A549 (cell line): ENCODE measurements around the gene ZNF423. TPM values are rescaled to one million over a fixed set of nuclear protein-coding genes. Genes with fewer than 3 reads are reported as not detected.

ENCODE experiments used
- ATAC-seq, 2 experiments: fragments of 200-7000 bp in 1 of 2; fragments of >200 bp in 1 of 2; cut with Nextera tagmentation in 1 of 2; cut with Tn5 transposase in 1 of 2; 3 replicates each; pipeline versions ENCODE4 v1.8.0 to v1.9.1; 2018 to 2020; ENCODE audit warnings: mild to moderate bottlenecking in 1 of 2, moderate library complexity in 1 of 2
- CTCF ChIA-PET: fragments of 300-600 bp; sonication (Branson Sonifier 250); formaldehyde crosslinking; extraction: SDS; loops from one replicate; lab custom pipeline; 2021; ENCODE audit warnings: antibody characterized with exemption, inconsistent platforms; lab: Yijun Ruan, JAX
- POLR2A ChIA-PET: fragments of 350-600 bp; formaldehyde crosslinking; extraction: SDS; loops from one replicate; lab custom pipeline; 2021; ENCODE audit warnings: antibody characterized with exemption, inconsistent platforms; lab: Yijun Ruan, JAX
- DNase-seq, 2 experiments: peaks; one replicate each; pipeline versions ENCODE4 v3.0.0 to v3.0.0-alpha.2; 2011 to 2016; ENCODE audit warnings: low read depth in 1 of 2, low spot score in 1 of 2
- FAIRE-seq: peaks from 2 replicates; lab custom pipeline; 2011; peaks lifted over from hg19 to GRCh38; lab: Jason Lieb, UNC
- H3K27ac ChIP-seq, 2 experiments: fragments of >200 bp; sonication (Bioruptor Twin); formaldehyde crosslinking; 3 replicates each; pipeline ENCODE4 v1.5.1; 2016 to 2017
- H3K4me1 ChIP-seq: fragments of >200 bp; sonication (Bioruptor Twin); formaldehyde crosslinking; 3 replicates; pipeline ENCODE4 v1.6.1; 2016
- H3K4me2 ChIP-seq: fragments of >200 bp; sonication (Bioruptor Twin); formaldehyde crosslinking; 3 replicates; pipeline ENCODE4 v1.6.1; 2016
- H3K4me3 ChIP-seq: fragments of >200 bp; sonication (Bioruptor Twin); formaldehyde crosslinking; 3 replicates; pipeline ENCODE4 v1.5.1; 2016
- H3K9me3 ChIP-seq: fragments of >200 bp; sonication (Bioruptor Twin); formaldehyde crosslinking; 3 replicates; pipeline ENCODE4 v1.6.1; 2016
- CBX8 ChIP-seq: fragments of 200-600 bp; sonication (generic); IDR thresholded peaks from 2 replicates; pipeline ENCODE4 v1.6.1; 2016
- CHD2 ChIP-seq: fragments of 150-350 bp; IDR thresholded peaks from 2 replicates; pipeline ENCODE4 v1.6.1; 2014; ENCODE audit warnings: low read length; ENCODE audit not compliant: partially characterized antibody
- ESRRA ChIP-seq: fragments of 150-350 bp; IDR thresholded peaks from 2 replicates; pipeline ENCODE4 v1.6.1; 2014; ENCODE audit warnings: mild to moderate bottlenecking, low read length, borderline replicate concordance
- FOSB ChIP-seq: fragments of 250-450 bp; sonication (Bioruptor Pico); IDR thresholded peaks from 2 replicates; pipeline ENCODE4 v1.5.0; 2020; ENCODE audit warnings: mild to moderate bottlenecking, moderate library complexity
- FOSL2 ChIP-seq, 2 experiments: fragments of 450-650 bp in 1 of 2; fragments of >200 bp in 1 of 2; sonication (Bioruptor Twin) in 1 of 2; formaldehyde crosslinking; IDR thresholded peaks; 2 replicates each; pipeline versions ENCODE4 v1.5.0 to v1.6.1; 2016 to 2020; ENCODE audit warnings: mild to moderate bottlenecking in 1 of 2, moderate library complexity in 1 of 2
- FOXS1 ChIP-seq: fragments of 250-450 bp; sonication (Bioruptor Pico); IDR thresholded peaks from 2 replicates; pipeline ENCODE4 v1.5.0; 2020; ENCODE audit warnings: mild to moderate bottlenecking, moderate library complexity
- GATA3 ChIP-seq: IDR thresholded peaks from 2 replicates; pipeline ENCODE4 v1.6.1; 2012; ENCODE audit warnings: borderline replicate concordance
- HDAC2 ChIP-seq: fragments of 200-600 bp; sonication (generic); IDR thresholded peaks from 2 replicates; pipeline ENCODE4 v1.6.1; 2016
- HEYL ChIP-seq: fragments of 250-450 bp; sonication (Bioruptor Pico); IDR thresholded peaks from 2 replicates; pipeline ENCODE4 v1.8.0; 2021; ENCODE audit warnings: mild to moderate bottlenecking, moderate library complexity
- HOXA7 ChIP-seq: fragments of 250-450 bp; sonication (Bioruptor Pico); IDR thresholded peaks from 2 replicates; pipeline ENCODE4 v1.5.0; 2020; ENCODE audit warnings: mild to moderate bottlenecking, moderate library complexity
- HOXB5 ChIP-seq: fragments of 250-450 bp; sonication (Bioruptor Pico); IDR thresholded peaks from 2 replicates; pipeline ENCODE4 v1.5.0; 2020; ENCODE audit warnings: mild to moderate bottlenecking, moderate library complexity
- JUN ChIP-seq, 2 experiments: fragments of >200 bp; sonication (Bioruptor Twin); formaldehyde crosslinking; IDR thresholded peaks; 2 replicates in 1 of 2; 3 replicates in 1 of 2; pipeline ENCODE4 v1.6.1; 2016 to 2017
- KDM5A ChIP-seq: fragments of 200-600 bp; sonication (generic); IDR thresholded peaks from 2 replicates; pipeline ENCODE4 v1.6.1; 2016; ENCODE audit warnings: antibody characterized with exemption, mild to moderate bottlenecking
- MAFK ChIP-seq: fragments of 450-650 bp; IDR thresholded peaks from 2 replicates; pipeline ENCODE4 v1.6.1; 2014; ENCODE audit not compliant: partially characterized antibody
- NFE2L2 ChIP-seq: fragments of 150-350 bp; conservative IDR thresholded peaks from 2 replicates; pipeline ENCODE4 v1.6.1; 2014; ENCODE audit warnings: low read length
- NPAS2 ChIP-seq: fragments of 250-450 bp; sonication (Bioruptor Pico); IDR thresholded peaks from 2 replicates; pipeline ENCODE4 v1.8.0; 2022; ENCODE audit warnings: mild to moderate bottlenecking, moderate library complexity, borderline replicate concordance
- NR3C1 ChIP-seq: fragments of >200 bp; sonication (Bioruptor Twin); formaldehyde crosslinking; IDR thresholded peaks from 3 replicates; pipeline ENCODE4 v1.6.1; 2017
- POLR2A ChIP-seq: IDR thresholded peaks from 2 replicates; pipeline ENCODE4 v1.6.1; 2012; ENCODE audit warnings: mild to moderate bottlenecking, low read length
- RAD21 ChIP-seq, 2 experiments: fragments of >200 bp in 1 of 2; sonication (Bioruptor Twin) in 1 of 2; formaldehyde crosslinking in 1 of 2; IDR thresholded peaks in 1 of 2; conservative IDR thresholded peaks in 1 of 2; 2 replicates in 1 of 2; 3 replicates in 1 of 2; pipeline ENCODE4 v1.6.1; 2012 to 2018; ENCODE audit warnings: inconsistent platforms in 1 of 2
- SREBF2 ChIP-seq: fragments of 450-650 bp; IDR thresholded peaks from 2 replicates; pipeline ENCODE4 v1.6.1; 2014; ENCODE audit warnings: mild to moderate bottlenecking, moderate library complexity
- TFCP2L1 ChIP-seq: fragments of 250-450 bp; sonication (Bioruptor Pico); IDR thresholded peaks from 2 replicates; pipeline ENCODE4 v1.5.0; 2021; ENCODE audit warnings: mild to moderate bottlenecking
- TP53 ChIP-seq: fragments of 250-450 bp; sonication (Bioruptor Pico); IDR thresholded peaks from 2 replicates; pipeline ENCODE4 v1.5.0; 2021; ENCODE audit warnings: mild to moderate bottlenecking, moderate library complexity
- ZC3H11A ChIP-seq: fragments of 450-650 bp; IDR thresholded peaks from 2 replicates; pipeline ENCODE4 v1.6.1; 2014; ENCODE audit warnings: antibody characterized with exemption, mild to moderate bottlenecking
- WGBS: methylation state at CpG from one replicate; pipeline ENCODE4 v1.1.6; 2017; ENCODE audit errors: missing lambda C conversion rate; 5-methylcytosine and 5-hydroxymethylcytosine counted together
- polyA plus RNA-seq, 4 experiments: library from polyadenylated mRNA; depleted of rRNA in 3 of 4; stranded (reverse); fragments of >200 nt; fragmentation: RNase III in 1 of 4; extraction: RNeasy Plus Mini Kit Qiagen cat#74134 plus additional on column Dnase treatment in 1 of 4; gene quantifications; 2 replicates in 3 of 4; 3 replicates in 1 of 4; pipeline ENCODE4 v1.2.3, GENCODE V29; 2011 to 2017
- TF ChIP-seq, protein P1 (sequence below): fragments of >200 bp; sonication (Bioruptor Twin); formaldehyde crosslinking; IDR thresholded peaks from 3 replicates; pipeline ENCODE4 v1.6.1; 2016
- TF ChIP-seq, protein P2 (sequence below): IDR thresholded peaks from 2 replicates; pipeline ENCODE4 v1.6.1; 2012
- TF ChIP-seq, protein P3 (sequence below): fragments of 250-450 bp; sonication (Bioruptor Pico); IDR thresholded peaks from 2 replicates; pipeline ENCODE4 v1.5.0; 2021; ENCODE audit warnings: mild to moderate bottlenecking, moderate library complexity, borderline replicate concordance
- TF ChIP-seq, protein P4 (sequence below): fragments of 450-650 bp; IDR thresholded peaks from 2 replicates; pipeline ENCODE4 v1.6.1; 2014; ENCODE audit warnings: antibody characterized with exemption
- TF ChIP-seq, protein P5 (sequence below): fragments of >200 bp; sonication (Bioruptor Twin); formaldehyde crosslinking; IDR thresholded peaks from 2 replicates; pipeline ENCODE4 v1.6.1; 2016
- TF ChIP-seq, protein P6 (sequence below): IDR thresholded peaks from 2 replicates; pipeline ENCODE4 v1.6.1; 2012

The ZNF423 gene
- polyA plus RNA-seq, 2 of the 4 experiments (the other 2 are of a cell fraction), result 0.04 to 0.10 TPM

DNA sequence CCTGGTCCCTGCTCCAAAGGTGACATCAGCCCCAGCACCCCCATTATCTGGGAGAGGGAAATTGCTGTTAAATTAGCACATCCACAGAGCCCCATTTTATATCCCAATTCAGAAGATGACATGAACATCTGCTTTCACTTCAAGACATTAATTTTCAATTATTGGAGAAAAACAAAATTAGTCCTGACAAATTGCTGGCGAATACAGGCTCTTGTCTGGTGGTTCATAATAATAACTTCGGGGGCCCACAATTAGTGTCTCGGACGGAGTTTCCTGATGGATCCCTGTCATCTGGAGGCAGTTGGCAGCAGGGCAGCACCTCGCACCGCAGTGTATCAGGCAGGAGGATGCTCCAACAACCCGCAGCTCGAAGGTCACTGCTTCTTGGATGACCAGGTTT lies 7.4 kb downstream of the ZNF423 start:
- POLR2A ChIA-PET, result no interaction called here
- H3K4me3 ChIP-seq, result no peak overlapping the region
- H3K4me2 ChIP-seq, result no peak overlapping the region
- no peaks in the 10 kb centered on the region for H3K4me1 ChIP-seq
- TF ChIP-seq JUN (IDR thresholded peaks at IDR 0.05), result no peak
- TF ChIP-seq, protein P1, sequence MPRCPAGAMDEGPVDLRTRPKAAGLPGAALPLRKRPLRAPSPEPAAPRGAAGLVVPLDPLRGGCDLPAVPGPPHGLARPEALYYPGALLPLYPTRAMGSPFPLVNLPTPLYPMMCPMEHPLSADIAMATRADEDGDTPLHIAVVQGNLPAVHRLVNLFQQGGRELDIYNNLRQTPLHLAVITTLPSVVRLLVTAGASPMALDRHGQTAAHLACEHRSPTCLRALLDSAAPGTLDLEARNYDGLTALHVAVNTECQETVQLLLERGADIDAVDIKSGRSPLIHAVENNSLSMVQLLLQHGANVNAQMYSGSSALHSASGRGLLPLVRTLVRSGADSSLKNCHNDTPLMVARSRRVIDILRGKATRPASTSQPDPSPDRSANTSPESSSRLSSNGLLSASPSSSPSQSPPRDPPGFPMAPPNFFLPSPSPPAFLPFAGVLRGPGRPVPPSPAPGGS, result no peak
- TF ChIP-seq SREBF2, result no peak
- no peak for TF ChIP-seq GATA3
- TF ChIP-seq KDM5A, result no peak
- TF ChIP-seq FOSB (CRISPR knock-in tag), result no peak
- TF ChIP-seq NFE2L2, result no peak
- TF ChIP-seq, protein P2, sequence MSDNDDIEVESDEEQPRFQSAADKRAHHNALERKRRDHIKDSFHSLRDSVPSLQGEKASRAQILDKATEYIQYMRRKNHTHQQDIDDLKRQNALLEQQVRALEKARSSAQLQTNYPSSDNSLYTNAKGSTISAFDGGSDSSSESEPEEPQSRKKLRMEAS, result no peak
- TF ChIP-seq HDAC2, result no peak
- no peak for TF ChIP-seq ZC3H11A
- TF ChIP-seq FOXS1, result no peak
- TF ChIP-seq, protein P3, sequence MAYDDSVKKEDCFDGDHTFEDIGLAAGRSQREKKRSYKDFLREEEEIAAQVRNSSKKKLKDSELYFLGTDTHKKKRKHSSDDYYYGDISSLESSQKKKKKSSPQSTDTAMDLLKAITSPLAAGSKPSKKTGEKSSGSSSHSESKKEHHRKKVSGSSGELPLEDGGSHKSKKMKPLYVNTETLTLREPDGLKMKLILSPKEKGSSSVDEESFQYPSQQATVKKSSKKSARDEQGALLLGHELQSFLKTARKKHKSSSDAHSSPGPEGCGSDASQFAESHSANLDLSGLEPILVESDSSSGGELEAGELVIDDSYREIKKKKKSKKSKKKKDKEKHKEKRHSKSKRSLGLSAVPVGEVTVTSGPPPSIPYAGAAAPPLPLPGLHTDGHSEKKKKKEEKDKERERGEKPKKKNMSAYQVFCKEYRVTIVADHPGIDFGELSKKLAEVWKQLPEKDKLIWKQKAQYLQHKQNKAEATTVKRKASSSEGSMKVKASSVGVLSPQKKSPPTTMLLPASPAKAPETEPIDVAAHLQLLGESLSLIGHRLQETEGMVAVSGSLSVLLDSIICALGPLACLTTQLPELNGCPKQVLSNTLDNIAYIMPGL (CRISPR knock-in tag), result no peak
- no peak for TF ChIP-seq FOSL2 (IDR thresholded peaks at IDR 0.05)
- TF ChIP-seq FOSL2 (CRISPR knock-in tag; IDR thresholded peaks at IDR 0.05), result no peak
- no peak for TF ChIP-seq TP53
- FAIRE-seq, result no peak
- WGBS, result 40% methylated on average over 8 of the region's 8 CpGs
- ATAC-seq, result no peak
- DNase-seq, result no peak
- no peak overlapping the region for H3K27ac ChIP-seq
- CTCF ChIA-PET, result interaction anchor here (3.4 kb wide), 1 partner anchor 9 kb away, joined by 12 read pairs; no protein-coding TSS in a partner anchor
- H3K9me3 ChIP-seq, result no peaks in the 10 kb centered on the region

DNA sequence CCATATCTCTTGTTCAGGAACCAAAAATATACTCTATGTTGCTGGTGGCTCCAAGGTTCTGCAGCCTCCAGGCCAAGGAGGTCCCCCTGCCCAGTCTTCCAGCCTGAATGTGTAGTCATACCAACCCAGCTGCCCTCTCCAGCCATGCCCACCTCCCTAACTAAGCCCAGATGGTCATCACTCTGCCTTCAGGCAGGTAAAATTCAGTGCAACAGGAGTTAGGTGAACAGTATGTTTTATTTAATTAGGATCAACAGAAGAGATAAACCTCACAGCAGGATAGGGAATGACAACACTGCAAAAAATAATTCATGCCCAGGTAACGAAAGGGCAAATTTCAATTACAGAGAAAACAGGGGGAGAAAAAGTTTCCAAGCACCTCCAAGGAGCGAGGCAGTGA lies 9.1 kb downstream of the ZNF423 start:
- TF ChIP-seq TP53, result no peak
- TF ChIP-seq POLR2A, result no peak
- TF ChIP-seq NR3C1, result no peak
- TF ChIP-seq, protein P1, result no peak
- TF ChIP-seq TFCP2L1 (CRISPR knock-in tag), result no peak
- TF ChIP-seq CHD2, result no peak
- TF ChIP-seq MAFK, result no peak
- TF ChIP-seq RAD21 (conservative IDR thresholded peaks at IDR 0.05 in 1 of 2, IDR thresholded peaks at IDR 0.05 in 1 of 2), result no peak
- no peak for TF ChIP-seq FOSL2 (IDR thresholded peaks at IDR 0.05)
- TF ChIP-seq FOSL2 (CRISPR knock-in tag; IDR thresholded peaks at IDR 0.05), result no peak
- TF ChIP-seq, all 56 proteins: peak for 0
- Histone ChIP-seq H3K4me3 (no peak overlapping the region), H3K9me3 (no peaks in the 10 kb centered on the region), H3K27ac (no peak overlapping the region), H3K4me2 (no peak overlapping the region), H3K4me1 (no peaks in the 10 kb centered on the region)
- ChIA-PET CTCF (interaction anchor here (0.6 to 1.8 kb wide), 2 partner anchors 11 to 812 kb away, joined by 3 to 9 read pairs; no protein-coding TSS in a partner anchor), POLR2A (no interaction called here)
- no peak for FAIRE-seq
- DNase-seq, result no peak
- ATAC-seq, result no peak
- WGBS, result 15% methylated on average over 2 of the region's 2 CpGs

DNA sequence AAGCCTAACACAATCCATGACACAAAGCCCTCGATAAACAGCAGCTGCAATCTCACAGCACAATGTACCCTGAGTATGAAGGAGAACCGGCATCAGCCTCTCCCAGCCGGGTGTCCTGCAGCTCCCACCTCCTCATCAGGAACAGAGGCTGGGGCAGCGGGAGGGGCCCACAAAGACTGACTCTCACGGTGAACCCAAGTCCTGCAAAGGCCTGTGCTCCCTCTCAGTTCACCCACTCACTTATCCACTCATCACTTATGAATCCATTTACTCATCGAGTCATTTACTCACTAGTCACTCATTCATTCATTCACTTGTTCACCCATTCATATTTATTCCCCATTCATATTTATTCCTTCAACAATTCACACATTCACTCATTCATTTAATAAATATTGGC lies 11.6 kb downstream of the ZNF423 start:
- H3K27ac ChIP-seq, result no peak overlapping the region
- no peak overlapping the region for H3K4me3 ChIP-seq
- H3K4me1 ChIP-seq, result no peaks in the 10 kb centered on the region
- no peak for ATAC-seq
- ChIA-PET POLR2A (no interaction called here), CTCF (interaction anchor here (0.6 to 2.5 kb wide), 2 partner anchors 13 to 23 kb away, joined by 3 to 9 read pairs; no protein-coding TSS in a partner anchor)
- TF ChIP-seq HEYL (CRISPR knock-in tag) (no peak), HOXB5 (CRISPR knock-in tag) (no peak), MAFK (no peak), ESRRA (no peak), NFE2L2 (no peak), CBX8 (no peak), HOXA7 (no peak), SREBF2 (no peak), FOSB (CRISPR knock-in tag) (no peak), NPAS2 (CRISPR knock-in tag) (no peak), TFCP2L1 (CRISPR knock-in tag) (no peak)
- TF ChIP-seq, protein P4, sequence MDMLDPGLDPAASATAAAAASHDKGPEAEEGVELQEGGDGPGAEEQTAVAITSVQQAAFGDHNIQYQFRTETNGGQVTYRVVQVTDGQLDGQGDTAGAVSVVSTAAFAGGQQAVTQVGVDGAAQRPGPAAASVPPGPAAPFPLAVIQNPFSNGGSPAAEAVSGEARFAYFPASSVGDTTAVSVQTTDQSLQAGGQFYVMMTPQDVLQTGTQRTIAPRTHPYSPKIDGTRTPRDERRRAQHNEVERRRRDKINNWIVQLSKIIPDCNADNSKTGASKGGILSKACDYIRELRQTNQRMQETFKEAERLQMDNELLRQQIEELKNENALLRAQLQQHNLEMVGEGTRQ, result no peak
- TF ChIP-seq, protein P5, sequence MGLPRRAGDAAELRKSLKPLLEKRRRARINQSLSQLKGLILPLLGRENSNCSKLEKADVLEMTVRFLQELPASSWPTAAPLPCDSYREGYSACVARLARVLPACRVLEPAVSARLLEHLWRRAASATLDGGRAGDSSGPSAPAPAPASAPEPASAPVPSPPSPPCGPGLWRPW, result no peak
- TF ChIP-seq, protein P6, sequence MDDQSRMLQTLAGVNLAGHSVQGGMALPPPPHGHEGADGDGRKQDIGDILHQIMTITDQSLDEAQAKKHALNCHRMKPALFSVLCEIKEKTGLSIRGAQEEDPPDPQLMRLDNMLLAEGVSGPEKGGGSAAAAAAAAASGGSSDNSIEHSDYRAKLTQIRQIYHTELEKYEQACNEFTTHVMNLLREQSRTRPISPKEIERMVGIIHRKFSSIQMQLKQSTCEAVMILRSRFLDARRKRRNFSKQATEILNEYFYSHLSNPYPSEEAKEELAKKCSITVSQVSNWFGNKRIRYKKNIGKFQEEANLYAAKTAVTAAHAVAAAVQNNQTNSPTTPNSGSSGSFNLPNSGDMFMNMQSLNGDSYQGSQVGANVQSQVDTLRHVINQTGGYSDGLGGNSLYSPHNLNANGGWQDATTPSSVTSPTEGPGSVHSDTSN, result no peak
- 52% methylated on average over 6 of the region's 6 CpGs for WGBS
- H3K9me3 ChIP-seq, result no peaks in the 10 kb centered on the region
- H3K4me2 ChIP-seq, result no peak overlapping the region
- FAIRE-seq, result no peak
- DNase-seq, result no peak
